Measurements from ENCODE around the gene EFEMP1.

The EFEMP1 gene

DNA sequence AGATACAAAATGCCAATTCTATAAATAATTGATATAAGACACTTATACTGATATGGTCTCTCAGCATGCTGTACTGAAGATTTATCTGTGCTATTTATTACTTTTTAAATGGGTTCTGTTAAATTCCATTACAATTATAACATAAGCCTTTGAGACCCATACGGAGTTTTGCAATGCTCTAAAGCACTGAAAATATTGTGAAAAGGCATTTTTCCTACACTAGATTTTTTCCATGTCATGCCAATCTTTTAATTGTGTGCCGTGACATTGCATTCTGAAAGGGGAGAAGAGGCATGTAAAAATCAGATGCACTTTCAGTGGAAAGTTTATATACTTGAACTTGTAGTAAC, 46.5 kb downstream of the EFEMP1 start:
- no peak for TF ChIP-seq GATA3 (IDR thresholded peaks at IDR 0.05; ENCODE audit: low read depth, low read length)
- TF ChIP-seq GATA2 (IDR thresholded peaks at IDR 0.05; ENCODE audit: low read depth, low read length): no peak

DNA sequence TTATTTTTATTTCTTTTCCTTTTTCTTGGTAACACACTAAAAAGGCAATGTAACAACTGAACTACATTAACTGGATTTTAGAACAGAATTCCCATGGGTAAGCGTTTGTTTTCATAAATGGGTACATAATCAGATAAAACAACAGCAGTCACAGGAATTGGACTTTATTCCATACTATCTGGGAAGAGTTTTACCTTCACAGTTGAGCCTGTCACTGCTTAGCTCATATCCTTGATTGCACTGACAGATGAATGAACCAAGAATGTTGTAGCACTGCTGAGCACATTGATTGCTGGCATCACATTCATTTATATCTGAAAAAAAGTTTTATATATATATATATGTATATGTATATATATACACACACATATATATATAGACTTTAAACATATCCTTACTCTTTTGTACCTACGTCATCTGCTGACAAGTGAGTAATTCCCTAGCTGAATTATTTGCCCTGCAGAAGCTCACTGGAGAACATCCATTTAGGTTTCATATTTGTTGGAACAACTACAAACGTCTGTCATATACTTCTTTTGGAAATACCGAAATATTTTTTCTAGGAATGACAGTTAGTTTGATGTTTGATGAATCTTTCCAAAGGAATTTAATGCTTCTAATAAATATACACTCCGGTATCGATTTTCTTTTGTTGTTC, 47.0 kb downstream of the EFEMP1 start:
- TF ChIP-seq GATA3 (IDR thresholded peaks at IDR 0.05; ENCODE audit: low read depth, low read length): no peak
- TF ChIP-seq GATA2 (IDR thresholded peaks at IDR 0.05; ENCODE audit: low read depth, low read length): no peak

- TF ChIP-seq GATA2 (IDR thresholded peaks at IDR 0.05; ENCODE audit: low read depth, low read length): no peak
Observed at GRCh38 chr2:55875434-55876135, 48.0 kb downstream of the EFEMP1 start.

DNA sequence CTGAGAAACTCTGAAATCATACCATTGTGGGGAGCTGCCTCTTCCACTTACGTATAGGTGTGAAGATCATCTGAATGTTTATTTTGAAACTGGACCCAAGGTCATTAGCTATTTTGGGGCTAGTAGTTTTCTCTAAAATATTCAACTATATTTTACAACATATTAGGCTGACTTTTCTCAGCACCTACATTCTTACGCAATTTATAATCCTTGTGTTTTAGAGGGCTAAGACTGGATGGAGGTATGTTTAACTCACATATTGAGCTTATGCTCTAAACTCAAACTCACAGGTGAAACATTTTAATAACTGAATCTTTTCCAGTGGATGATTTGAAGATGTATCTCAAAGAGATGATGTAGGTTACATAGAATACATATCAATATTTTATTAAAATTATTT, 49.2 kb downstream of the EFEMP1 start:
- TF ChIP-seq GATA2 (IDR thresholded peaks at IDR 0.05; ENCODE audit: low read depth, low read length): no peak

DNA sequence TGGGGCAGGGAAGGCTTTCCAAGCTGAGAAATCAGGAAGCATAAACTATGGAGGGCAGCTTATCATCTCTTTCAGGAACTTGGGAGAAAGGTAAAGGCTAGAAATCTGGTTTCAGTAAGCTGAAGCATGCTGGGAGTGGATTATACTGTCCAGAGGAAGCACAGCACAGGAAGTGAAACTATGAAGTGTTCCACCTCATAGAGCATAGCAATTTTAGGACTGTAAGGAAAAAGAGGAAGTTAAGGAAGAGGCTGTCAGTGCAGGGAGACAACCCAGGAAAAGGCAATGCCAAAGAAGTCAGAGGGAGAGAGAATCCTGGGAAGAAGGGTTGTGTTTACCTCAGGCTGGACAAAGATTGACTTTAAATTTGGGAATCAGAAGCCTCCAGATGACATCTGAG, 51.9 kb downstream of the EFEMP1 start:
- TF ChIP-seq GATA3 (IDR thresholded peaks at IDR 0.05; ENCODE audit: low read depth, low read length) (no peak), GATA2 (IDR thresholded peaks at IDR 0.05; ENCODE audit: low read depth, low read length) (no peak)

DNA sequence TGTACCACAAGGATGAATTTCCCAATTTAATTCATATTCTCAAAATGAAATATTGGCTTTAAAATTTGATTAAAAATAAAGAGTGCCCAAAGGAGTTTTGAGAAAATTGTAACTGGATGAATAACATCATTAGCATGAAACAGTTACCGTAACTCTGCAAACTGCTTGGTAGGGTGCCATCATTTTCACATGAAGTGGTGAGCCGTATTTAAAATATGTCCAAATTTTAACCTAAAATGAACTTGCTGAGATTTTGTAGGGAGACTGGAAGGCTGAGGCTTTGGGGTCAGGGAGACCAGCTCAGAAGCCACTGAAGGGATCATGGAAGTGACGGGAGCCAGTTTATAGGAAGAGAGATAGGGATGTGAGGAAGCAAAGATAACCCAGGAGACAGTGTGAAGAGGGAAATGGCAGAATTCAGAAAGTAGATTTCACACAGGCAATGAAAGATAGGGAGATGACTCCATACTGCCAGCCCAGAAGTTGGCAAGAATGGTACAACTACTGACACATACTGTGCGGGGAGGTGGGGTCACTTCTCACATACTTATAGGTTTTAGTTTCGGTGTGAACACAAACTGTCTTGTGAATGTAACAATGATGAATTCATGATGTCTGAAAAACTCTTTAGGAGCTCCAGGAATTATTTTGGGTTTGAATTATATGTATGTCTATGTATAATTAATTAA, 53.8 kb downstream of the EFEMP1 start:
- TF ChIP-seq GATA2 (IDR thresholded peaks at IDR 0.05; ENCODE audit: low read depth, low read length): no peak
- TF ChIP-seq GATA3 (IDR thresholded peaks at IDR 0.05; ENCODE audit: low read depth, low read length): no peak

GRCh38 chr2:55865096-55865835, 58.3 kb downstream of the EFEMP1 start:
- TF ChIP-seq GATA3 (IDR thresholded peaks at IDR 0.05; ENCODE audit: low read depth, low read length) (no peak), GATA2 (IDR thresholded peaks at IDR 0.05; ENCODE audit: low read depth, low read length) (no peak)

DNA sequence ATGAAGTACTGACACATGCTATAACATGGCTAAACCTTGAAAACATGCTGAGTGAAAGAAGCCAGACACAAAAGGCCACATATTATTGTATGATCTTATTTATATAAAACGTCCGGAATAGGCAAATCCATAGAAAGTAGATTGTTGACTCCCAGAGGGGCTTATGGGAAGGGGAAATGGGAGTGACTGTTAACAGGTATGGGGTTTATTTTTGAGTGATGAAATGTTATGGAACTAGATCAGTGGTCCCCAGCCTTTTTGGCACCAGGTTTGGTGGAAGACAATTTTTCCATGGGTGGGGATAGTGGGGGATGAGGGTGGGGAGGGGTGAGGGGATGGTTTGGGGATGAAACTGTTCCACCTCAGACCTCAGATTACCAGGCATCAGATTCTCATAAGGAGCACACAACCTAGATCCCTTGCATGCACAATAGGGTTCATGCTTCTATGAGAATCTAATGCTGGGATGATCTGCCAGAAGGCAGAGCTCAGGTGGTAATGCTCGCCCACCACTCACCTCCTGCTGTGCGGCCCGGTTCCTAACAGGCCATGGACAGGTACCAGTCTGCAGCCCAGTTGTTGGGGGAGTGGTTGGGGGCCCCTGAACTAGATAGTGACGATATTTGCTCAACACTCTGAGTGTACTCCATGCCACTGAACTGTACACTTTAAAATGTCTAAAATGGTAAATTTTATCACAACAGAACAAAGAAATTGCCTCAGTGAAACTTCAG, 59.1 kb downstream of the EFEMP1 start:
- TF ChIP-seq GATA3 (IDR thresholded peaks at IDR 0.05; ENCODE audit: low read depth, low read length) (no peak), GATA2 (IDR thresholded peaks at IDR 0.05; ENCODE audit: low read depth, low read length) (no peak)

- no peak for TF ChIP-seq GATA2 (IDR thresholded peaks at IDR 0.05; ENCODE audit: low read depth, low read length)
- no peak for TF ChIP-seq GATA3 (IDR thresholded peaks at IDR 0.05; ENCODE audit: low read depth, low read length)
Observed at GRCh38 chr2:55862673-55863390, 60.8 kb downstream of the EFEMP1 start.

GRCh38 chr2:55862246-55862645, 61.3 kb downstream of the EFEMP1 start:
- no peak for TF ChIP-seq GATA2 (IDR thresholded peaks at IDR 0.05; ENCODE audit: low read depth, low read length)
- no peak for TF ChIP-seq GATA3 (IDR thresholded peaks at IDR 0.05; ENCODE audit: low read depth, low read length)

DNA sequence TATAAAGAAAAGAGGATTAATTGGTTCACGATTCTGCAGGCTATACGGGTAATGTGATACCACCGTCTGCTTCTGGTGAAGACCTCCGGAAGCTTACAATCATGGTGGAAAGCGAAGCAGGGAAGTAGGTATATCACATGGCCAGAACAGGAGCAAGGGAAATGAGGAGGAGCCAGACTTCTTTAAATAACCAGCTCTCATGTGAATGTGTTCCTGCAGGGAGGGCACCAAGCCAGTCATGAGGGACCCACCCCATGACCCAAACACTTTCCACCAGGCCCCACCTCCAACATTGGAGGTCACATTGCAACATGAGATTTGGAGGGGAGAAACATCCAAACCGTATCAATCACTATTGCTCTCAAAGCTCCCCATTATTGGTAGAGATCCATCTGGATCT, 61.8 kb downstream of the EFEMP1 start:
- TF ChIP-seq GATA2 (IDR thresholded peaks at IDR 0.05; ENCODE audit: low read depth, low read length): no peak
- no peak for TF ChIP-seq GATA3 (IDR thresholded peaks at IDR 0.05; ENCODE audit: low read depth, low read length)

- TF ChIP-seq GATA3 (IDR thresholded peaks at IDR 0.05; ENCODE audit: low read depth, low read length): no peak
- TF ChIP-seq GATA2 (IDR thresholded peaks at IDR 0.05; ENCODE audit: low read depth, low read length): no peak
Observed at GRCh38 chr2:55860832-55861231, 62.8 kb downstream of the EFEMP1 start.

- no peak for TF ChIP-seq GATA2 (IDR thresholded peaks at IDR 0.05; ENCODE audit: low read depth, low read length)
- TF ChIP-seq GATA3 (IDR thresholded peaks at IDR 0.05; ENCODE audit: low read depth, low read length): no peak
Observed at GRCh38 chr2:55859875-55860274, 63.7 kb downstream of the EFEMP1 start.
